Vagina (tissue), 2 donors: ENCODE results near the gene PC. TPM values are rescaled to one million over a fixed set of nuclear protein-coding genes. Genes with fewer than 3 reads are reported as not detected.

Source experiments
- DNase-seq, 2 donors: peaks; one replicate each; pipeline ENCODE4 v3.0.0-alpha.2; 2017; ENCODE audit errors: extremely low spot score in 2 of 2
- H3K27ac ChIP-seq: fragments of 200-600 bp; sonication (generic); one replicate; pipeline ENCODE4 v1.5.1; 2019
- H3K27me3 ChIP-seq: fragments of 200-600 bp; sonication (generic); one replicate; pipeline ENCODE4 v1.5.1; 2019
- H3K36me3 ChIP-seq, 2 donors: fragments of 200-600 bp; sonication (generic); one replicate each; pipeline ENCODE4 v1.5.1; 2017 to 2019
- H3K4me1 ChIP-seq: fragments of 200-600 bp; sonication (generic); one replicate; pipeline ENCODE4 v1.5.1; 2019
- H3K4me3 ChIP-seq, 2 donors: fragments of 200-600 bp; sonication (generic); 1 replicate in 1 of 2; 2 replicates in 1 of 2; pipeline ENCODE4 v1.5.1; 2016 to 2019
- H3K9me3 ChIP-seq: fragments of 200-600 bp; sonication (generic); one replicate; pipeline ENCODE4 v1.5.1; 2019
- CTCF ChIP-seq, 3 experiments: fragments of 450-650 bp in 2 of 3; fragments of 200-600 bp in 1 of 3; sonication (generic) in 1 of 3; IDR thresholded peaks; one replicate each; pipeline ENCODE4 v1.5.1; 2017 to 2019; ENCODE audit warnings: antibody characterized with exemption in 3 of 3, mild to moderate bottlenecking in 2 of 3, moderate library complexity in 2 of 3
- POLR2A ChIP-seq, 2 donors: fragments of 450-650 bp; IDR thresholded peaks; one replicate each; pipeline ENCODE4 v1.6.1; 2017; ENCODE audit warnings: antibody characterized with exemption in 2 of 2, mild to moderate bottlenecking in 2 of 2, moderate library complexity in 2 of 2
- POLR2AphosphoS5 ChIP-seq, 2 donors: sonication (generic); formaldehyde crosslinking; IDR thresholded peaks; one replicate each; pipeline ENCODE4 v1.9.0; 2017; ENCODE audit warnings: antibody characterized with exemption in 2 of 2, mild to moderate bottlenecking in 2 of 2, low read depth in 1 of 2; ENCODE audit not compliant: insufficient read depth in 1 of 2
- intact Hi-C: fragments of 100-400 bp; cut with DNase I; formaldehyde crosslinking; loops from one replicate; pipeline ENCODE4 v1.15.1; 2023
- total RNA-seq: library from RNA; depleted of rRNA; stranded (reverse); fragments of >200 nt; gene quantifications from one replicate; pipeline ENCODE4 v1.2.3, GENCODE V29; 2016

The PC gene
- total RNA-seq, 1 donor from 2014 or later = 34.1 TPM

DNA sequence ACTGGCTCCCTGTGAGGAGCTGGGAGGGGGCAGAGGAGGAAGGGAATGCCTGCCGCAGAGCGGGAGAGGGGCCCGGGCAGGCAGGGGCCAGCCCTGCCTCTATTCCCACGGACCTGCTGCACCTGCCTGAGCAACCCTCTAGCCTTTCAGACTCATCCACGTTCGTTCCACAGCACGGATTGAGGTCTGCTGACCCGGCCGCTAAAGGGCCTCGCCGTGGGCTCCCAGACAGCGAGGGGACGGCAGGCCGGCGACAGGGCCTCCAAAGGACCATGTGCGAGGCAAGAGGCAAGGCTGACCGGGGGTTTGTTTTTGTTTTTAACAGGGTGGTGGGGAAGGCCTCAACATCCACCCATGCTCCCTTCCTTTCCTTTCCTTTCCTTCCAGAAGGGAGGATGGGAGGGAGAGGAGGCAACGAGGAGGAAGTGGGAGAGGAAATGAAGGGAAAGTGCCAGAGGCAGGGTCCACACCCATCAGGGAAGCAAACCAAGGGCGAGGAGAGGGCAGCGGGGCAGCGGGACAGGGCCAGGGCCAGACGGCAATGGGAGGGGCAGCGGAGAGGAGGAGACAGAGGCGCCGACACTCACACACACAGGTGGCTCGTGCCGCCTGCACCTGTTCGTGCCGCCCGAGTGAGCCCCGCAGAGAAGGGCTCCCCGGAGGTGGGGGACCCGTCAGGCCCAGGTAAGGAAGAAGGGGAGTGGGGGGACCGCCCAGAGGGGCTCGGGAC lies 93.8 kb downstream of the PC start:
- intact Hi-C loops = no loop called here
- Histone ChIP-seq H3K4me3 (no peak overlapping the region), H3K27me3 (no peaks in the 10 kb centered on the region), H3K27ac (no peak overlapping the region), H3K9me3 (no peaks in the 10 kb centered on the region), H3K4me1 (no peaks in the 10 kb centered on the region), H3K36me3 (no peaks in the 10 kb centered on the region)
- no peak for TF ChIP-seq POLR2A (IDR thresholded peaks at IDR 0.05)
- TF ChIP-seq CTCF (IDR thresholded peaks at IDR 0.05) = no peak
- TF ChIP-seq POLR2AphosphoS5 (IDR thresholded peaks at IDR 0.05; ENCODE audit: insufficient read depth in 1 of 2, low read depth in 1 of 2) = no peak
- DNase-seq = no peak

GRCh38 chr11:66863428-66864125 lies 94.6 kb downstream of the PC start:
- H3K4me1 ChIP-seq = no peaks in the 10 kb centered on the region
- no peak overlapping the region for H3K27ac ChIP-seq
- DNase-seq = no peak
- intact Hi-C loops = no loop called here
- no peaks in the 10 kb centered on the region for H3K27me3 ChIP-seq
- H3K4me3 ChIP-seq = no peak overlapping the region
- no peaks in the 10 kb centered on the region for H3K9me3 ChIP-seq
- H3K36me3 ChIP-seq = no peaks in the 10 kb centered on the region
- no peak for TF ChIP-seq CTCF (IDR thresholded peaks at IDR 0.05)
- no peak for TF ChIP-seq POLR2AphosphoS5 (IDR thresholded peaks at IDR 0.05; ENCODE audit: insufficient read depth in 1 of 2, low read depth in 1 of 2)
- TF ChIP-seq POLR2A (IDR thresholded peaks at IDR 0.05) = no peak

DNA sequence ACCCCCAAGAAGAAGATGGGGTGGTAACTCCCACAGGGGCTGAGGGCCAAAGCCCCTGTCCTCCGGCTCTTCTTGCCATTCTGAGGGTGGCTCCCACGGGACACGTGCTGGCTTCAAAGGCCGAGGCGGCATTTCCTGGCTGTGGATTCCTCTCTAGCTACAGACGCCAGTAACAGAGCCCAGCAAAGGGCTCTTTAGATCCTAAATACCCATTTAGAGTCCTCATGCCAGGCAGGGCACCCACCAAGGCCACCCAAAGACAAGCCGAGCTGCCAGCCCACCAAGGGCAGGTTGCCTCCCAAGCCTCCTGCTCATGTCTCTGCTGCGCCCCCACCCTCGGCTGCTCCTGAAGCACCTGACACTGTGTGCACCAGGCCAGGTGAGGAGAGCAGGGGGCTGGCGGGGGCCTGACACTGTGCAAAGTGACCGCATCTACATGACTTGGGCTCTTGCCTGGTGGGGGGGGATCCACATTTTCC lies 95.6 kb downstream of the PC start:
- intact Hi-C loops = no loop called here
- no peak overlapping the region for H3K27ac ChIP-seq
- no peak overlapping the region for H3K4me3 ChIP-seq
- no peak for TF ChIP-seq POLR2A (IDR thresholded peaks at IDR 0.05)
- no peak for TF ChIP-seq POLR2AphosphoS5 (IDR thresholded peaks at IDR 0.05; ENCODE audit: insufficient read depth in 1 of 2, low read depth in 1 of 2)
- no peak for TF ChIP-seq CTCF (IDR thresholded peaks at IDR 0.05)
- DNase-seq = no peak
- H3K4me1 ChIP-seq = peaks cover 3% of the 10 kb centered on the region
- H3K9me3 ChIP-seq = no peaks in the 10 kb centered on the region
- no peaks in the 10 kb centered on the region for H3K36me3 ChIP-seq
- no peaks in the 10 kb centered on the region for H3K27me3 ChIP-seq

GRCh38 chr11:66861774-66862558 lies 96.2 kb downstream of the PC start:
- Histone ChIP-seq H3K27me3 (no peaks in the 10 kb centered on the region), H3K4me1 (peaks cover 7% of the 10 kb centered on the region), H3K9me3 (no peaks in the 10 kb centered on the region), H3K4me3 (no peak overlapping the region), H3K27ac (no peak overlapping the region), H3K36me3 (no peaks in the 10 kb centered on the region)
- TF ChIP-seq POLR2A (IDR thresholded peaks at IDR 0.05) = no peak
- no peak for TF ChIP-seq CTCF (IDR thresholded peaks at IDR 0.05)
- no peak for TF ChIP-seq POLR2AphosphoS5 (IDR thresholded peaks at IDR 0.05; ENCODE audit: insufficient read depth in 1 of 2, low read depth in 1 of 2)
- DNase-seq = no peak
- intact Hi-C loops = no loop called here
